COLO668 (cell line): Measurements from ENCODE around the gene SLC2A5.
A peak's percentile ranks its signal among the peaks of the same experiment; 100 is the strongest.
"Not testable (repeated sequence)": the region's sequence is repeated elsewhere in the genome, so short reads cannot be mapped to it uniquely, and the experiment has no call there.

Experiments
- DNase-seq: peaks from one replicate; lab custom pipeline; 2025; ENCODE audit not compliant: unreplicated experiment; lab: John Stamatoyannopoulos, UW

Gene SLC2A5

GRCh38 chr1:9009438-9010370 lies 59.7 kb downstream of the SLC2A5 start:
- peak; percentile 97 for DNase-seq

GRCh38 chr1:9008236-9008635 lies 61.2 kb downstream of the SLC2A5 start:
- DNase-seq = no peak

- no peak for DNase-seq
Measured at GRCh38 chr1:9006956-9007615, 62.3 kb downstream of the SLC2A5 start.

GRCh38 chr1:9005395-9005708 lies 64.1 kb downstream of the SLC2A5 start:
- DNase-seq = no peak

GRCh38 chr1:9004700-9005394 lies 64.6 kb downstream of the SLC2A5 start:
- peak; percentile 88 for DNase-seq

GRCh38 chr1:9004031-9004699 lies 65.3 kb downstream of the SLC2A5 start:
- no peak for DNase-seq

DNA sequence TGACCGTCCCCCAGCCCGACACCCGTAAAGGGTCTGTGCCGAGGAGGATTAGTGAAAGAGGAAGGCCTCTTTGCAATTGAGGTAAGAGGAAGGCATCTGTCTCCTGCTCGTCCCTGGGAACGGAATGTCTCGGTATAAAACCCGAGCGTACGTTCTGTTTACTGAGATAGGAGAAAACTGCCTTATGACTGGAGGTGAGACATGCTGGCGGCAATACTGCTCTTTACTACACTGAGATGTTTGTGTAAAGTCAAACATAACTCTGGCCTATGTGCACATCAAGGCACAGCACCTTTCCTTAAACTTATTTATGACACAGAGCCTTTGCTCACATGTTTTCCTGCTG lies 67.2 kb downstream of the SLC2A5 start:
- not testable (repeated sequence) for DNase-seq

GRCh38 chr1:9001534-9002214 lies 67.8 kb downstream of the SLC2A5 start:
- peak; percentile 41 for DNase-seq

DNA sequence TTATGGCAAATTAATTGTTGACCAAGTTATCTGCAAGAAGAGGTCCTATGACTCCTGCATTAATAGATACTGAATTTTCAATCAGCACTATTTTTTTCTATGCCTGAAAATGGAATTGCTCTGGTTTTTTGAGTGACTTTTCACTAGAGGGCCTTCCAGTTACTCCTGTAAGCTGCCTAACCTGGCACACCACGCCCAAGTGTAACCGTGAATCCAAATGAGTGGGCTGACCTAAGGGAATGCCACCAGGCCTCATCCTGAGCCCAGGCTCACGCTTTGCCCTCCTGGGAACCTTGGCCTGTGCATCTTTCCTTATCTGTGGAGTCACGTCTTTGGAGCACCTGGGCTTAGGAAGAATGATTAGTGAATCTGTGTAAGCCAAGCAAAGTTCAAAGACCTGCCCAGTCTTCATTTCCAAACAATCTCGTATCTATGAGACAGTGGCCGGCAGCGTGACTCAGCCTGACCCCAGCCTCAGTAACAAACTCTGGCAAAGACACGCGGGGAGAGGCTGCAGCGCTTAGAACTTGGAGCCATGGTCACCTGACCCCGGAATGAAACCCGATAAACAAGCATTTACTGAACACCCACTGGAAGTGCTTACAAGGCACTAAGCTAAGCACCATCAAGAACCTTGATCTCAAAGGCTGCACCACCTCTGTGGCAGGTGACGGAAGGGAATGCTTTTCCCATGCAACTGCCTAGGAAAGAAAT lies 75.3 kb downstream of the SLC2A5 start:
- DNase-seq = not testable (repeated sequence)

- no peak for DNase-seq
Measured at GRCh38 chr1:8992936-8993687, 76.3 kb downstream of the SLC2A5 start.

GRCh38 chr1:8989821-8990220 lies 79.6 kb downstream of the SLC2A5 start:
- DNase-seq = no peak

DNA sequence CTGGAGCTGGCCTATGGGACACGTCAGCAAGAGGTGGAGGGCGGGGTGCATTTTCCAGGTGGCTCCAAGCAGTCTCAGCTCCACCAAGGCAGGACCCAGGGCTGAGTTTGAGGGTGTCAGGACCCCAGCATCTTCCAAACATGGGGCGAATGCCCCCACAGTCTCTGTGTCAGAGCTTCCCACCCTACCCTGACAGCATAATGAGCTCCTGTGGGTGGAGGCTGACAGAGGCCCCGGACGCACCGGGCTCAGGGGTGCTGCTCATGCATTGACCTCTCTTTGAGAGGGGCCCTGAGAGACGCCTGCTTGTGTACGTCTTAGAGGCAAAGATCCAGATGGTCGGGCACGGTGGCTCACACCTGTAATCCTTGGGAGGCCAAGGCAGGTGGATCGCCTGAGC lies 80.4 kb downstream of the SLC2A5 start:
- DNase-seq = no peak

- no peak for DNase-seq
Measured at GRCh38 chr1:8988618-8988967, 80.8 kb downstream of the SLC2A5 start.

DNA sequence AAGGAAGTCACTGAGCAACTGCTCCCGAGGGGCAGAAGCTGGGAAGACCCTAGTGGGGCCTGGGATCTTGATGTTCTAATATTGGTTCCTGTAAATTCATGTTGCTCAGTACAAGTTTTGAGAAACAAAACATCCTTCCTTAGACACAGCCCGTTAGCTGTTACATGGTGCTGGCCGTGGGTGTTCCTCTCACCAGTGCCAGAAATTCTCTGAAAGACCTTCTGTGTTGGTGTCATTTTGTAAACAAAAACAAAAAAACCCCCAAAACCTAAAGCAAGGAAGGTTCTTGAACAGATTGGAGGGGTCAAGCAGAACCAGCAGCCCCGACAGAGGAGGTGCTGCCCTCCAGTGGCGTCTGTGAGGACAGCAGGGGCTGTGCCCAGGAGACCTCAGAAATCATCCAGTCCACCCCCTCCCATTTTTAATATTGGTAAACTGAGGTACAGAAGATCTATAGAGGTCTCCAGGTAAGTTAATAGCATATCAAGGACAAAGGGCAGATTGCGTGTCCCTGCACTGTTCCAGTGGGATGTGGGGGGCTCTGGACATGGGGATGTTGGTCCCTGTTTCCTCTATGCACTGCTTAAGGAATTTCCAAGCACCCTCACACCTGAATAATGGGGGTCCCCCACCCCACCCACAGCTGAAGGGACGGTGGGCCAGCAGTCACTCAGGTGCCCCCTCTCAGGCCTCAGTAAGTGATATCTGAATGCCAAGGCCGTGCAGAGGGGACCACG lies 81.4 kb downstream of the SLC2A5 start:
- peak; percentile 60 for DNase-seq

DNA sequence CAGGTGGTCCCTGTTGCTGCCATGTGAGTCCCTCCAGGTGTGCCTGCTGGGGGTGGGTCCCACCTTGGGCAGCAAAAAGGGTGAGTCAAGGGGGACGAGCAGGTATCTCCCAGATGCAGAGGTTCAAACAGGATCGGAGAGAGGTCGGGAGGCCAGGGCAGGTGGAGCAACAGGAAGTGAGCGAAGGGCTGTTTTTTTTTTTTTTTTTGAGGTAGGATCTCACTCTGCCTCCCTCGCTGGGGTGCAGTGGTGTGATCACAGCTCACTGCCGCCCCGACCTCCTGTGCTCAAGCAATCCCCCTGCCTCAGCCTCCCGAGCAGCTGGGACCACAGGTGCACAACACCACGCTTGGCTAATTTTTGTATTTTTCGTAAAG lies 82.6 kb downstream of the SLC2A5 start:
- DNase-seq = no peak

GRCh38 chr1:8985915-8986813 lies 83.3 kb downstream of the SLC2A5 start:
- DNase-seq = no peak
